NCI-H526 treated with DMSO at 0.1 percent for 48 hours (cell line): ENCODE results near the gene DHH.

Experiments used
- DNase-seq: peaks from one replicate; lab custom pipeline; 2025; lab: John Stamatoyannopoulos, UW

The DHH gene

GRCh38 chr12:49050507-49051372, 43.9 kb downstream of the DHH start:
- DNase-seq, result no peak

DNA sequence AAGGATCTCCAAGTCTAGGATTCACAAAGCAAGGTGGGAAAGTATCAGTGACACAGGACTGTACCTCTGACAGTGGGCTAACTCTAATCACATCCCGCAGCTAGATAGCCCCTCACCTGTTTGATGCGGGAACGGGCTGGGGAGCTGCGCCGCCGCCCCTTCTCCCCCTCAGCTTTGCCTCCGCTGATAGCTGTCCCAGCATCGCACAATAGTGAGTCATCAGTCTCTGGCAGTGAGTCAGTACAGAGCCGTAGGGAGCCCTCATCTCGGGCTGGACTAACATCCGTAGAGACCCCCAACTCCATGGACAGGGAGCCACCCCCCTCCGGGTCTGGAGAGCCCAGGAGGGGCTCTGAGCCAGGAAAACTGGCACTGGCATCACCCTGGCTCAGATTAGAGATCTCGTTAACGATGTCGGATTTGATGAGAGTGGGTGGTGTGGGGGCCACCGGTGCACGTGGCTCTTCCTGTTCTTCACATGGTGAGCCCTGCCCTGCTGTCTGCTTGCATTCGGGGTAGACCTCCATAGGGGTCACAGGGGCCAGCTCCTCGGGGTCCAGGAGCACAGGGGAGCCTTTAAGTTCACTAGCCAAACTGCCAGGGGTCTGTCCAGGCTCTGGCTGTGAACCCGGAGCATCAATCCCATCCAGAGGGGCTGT, 44.9 kb downstream of the DHH start:
- no peak for DNase-seq

GRCh38 chr12:49048953-49049352, 45.6 kb downstream of the DHH start:
- DNase-seq, result no peak

- DNase-seq, result no peak
These were observed 48.3 kb downstream of the DHH start for GRCh38 chr12:49046129-49046895.

DNA sequence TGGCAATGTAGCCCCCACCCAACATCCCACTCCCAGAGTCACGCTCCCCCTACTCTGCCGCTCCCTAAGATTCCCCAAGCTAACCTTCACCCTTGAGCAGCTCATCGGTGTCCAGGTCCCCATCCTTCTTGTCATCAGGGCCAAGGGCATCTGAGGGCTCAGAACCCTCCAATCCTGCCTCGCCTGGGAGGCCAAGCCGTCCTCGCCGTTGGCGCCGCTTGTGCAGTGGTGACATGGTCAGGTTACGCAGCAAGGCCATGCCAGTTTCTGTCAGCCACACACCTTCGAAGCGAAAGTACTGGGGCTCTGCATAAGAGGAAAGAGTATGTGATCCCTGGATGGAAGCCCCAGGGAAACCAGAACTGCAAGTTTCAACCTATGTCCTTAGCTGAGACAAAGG, 49.9 kb downstream of the DHH start:
- no peak for DNase-seq

DNA sequence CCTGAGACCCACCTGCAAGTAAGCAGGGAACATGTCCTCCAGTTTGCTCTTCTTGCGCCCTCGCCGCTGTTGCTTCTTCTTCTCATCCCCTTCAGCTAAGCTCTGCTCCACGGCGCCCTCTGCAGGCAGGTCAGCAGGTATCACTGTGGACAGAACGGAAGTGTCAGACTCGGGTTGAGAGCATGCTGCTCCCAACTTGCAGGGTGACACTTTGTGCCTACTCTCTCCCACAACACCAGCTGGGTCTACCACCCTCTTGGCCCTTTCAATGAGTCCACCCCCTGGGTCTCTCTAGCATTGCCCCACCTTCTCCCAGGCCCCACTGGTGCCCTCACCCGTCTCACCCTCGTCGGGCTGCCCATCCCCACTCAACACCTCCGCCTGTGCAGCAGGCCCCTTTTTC, 50.7 kb downstream of the DHH start:
- peak; percentile 5 for DNase-seq

DNA sequence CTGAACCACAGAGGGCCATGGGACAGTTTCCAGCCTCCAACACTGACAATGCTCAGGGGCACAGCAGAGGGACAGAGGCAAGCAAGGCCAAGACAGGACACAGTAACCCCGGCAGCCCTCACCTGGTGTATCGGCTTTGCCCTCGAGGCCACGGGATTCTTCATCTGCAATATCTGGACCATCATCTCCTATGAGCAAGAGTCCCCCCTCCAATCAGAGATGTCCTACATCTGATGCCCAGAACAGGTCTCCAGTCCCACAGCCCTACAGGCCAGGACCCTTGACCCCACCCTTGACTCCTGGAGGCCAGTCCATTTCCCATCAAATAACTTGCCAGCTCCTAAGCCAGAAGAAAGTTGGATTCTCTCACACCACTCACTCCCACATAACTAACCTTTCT, 51.4 kb downstream of the DHH start:
- DNase-seq, result no peak

GRCh38 chr12:49041881-49042484, 52.6 kb downstream of the DHH start:
- no peak for DNase-seq

DNA sequence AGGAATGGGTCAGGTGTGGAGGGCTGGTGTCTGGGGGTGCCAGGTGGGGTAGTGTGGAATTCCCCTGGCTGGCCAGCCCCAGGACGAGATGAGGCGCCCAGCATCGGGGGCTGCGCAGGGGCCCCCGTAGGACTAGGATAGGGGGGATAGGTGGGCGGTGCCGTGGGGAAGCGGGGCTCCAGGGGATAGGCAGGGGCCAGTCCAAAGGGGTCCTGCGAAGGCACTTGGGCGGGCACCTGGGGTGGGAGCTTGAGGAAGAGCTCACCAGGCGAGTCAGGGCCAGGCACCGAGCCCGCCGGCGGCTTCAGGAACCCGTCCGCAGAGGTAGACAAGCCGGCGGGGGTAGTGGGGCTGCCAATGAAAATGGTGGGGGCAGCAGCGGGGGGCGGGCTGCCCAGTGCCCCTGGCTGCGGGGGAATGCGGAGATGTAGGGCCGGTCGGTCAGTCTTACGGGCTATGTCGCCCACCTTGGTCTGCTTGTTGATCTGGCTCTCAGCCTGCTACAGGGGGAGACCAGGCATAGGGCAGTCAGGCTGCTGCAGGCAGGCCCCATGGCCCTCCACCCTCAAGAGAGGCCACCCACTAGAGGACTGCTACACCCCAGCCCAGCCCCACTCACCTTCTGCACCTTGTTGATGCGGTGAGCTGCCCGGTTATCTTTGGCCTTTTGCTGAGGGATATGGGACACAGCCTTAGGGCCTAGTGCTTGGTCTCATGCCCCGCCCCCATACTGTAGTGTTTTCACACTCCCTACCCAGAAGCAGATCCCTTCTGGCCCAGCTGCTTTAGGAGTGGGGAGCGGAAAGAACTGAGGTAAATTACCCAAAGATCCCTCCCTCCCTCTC, 53.3 kb downstream of the DHH start:
- no peak for DNase-seq

GRCh38 chr12:49040364-49040855, 54.2 kb downstream of the DHH start:
- no peak for DNase-seq

DNA sequence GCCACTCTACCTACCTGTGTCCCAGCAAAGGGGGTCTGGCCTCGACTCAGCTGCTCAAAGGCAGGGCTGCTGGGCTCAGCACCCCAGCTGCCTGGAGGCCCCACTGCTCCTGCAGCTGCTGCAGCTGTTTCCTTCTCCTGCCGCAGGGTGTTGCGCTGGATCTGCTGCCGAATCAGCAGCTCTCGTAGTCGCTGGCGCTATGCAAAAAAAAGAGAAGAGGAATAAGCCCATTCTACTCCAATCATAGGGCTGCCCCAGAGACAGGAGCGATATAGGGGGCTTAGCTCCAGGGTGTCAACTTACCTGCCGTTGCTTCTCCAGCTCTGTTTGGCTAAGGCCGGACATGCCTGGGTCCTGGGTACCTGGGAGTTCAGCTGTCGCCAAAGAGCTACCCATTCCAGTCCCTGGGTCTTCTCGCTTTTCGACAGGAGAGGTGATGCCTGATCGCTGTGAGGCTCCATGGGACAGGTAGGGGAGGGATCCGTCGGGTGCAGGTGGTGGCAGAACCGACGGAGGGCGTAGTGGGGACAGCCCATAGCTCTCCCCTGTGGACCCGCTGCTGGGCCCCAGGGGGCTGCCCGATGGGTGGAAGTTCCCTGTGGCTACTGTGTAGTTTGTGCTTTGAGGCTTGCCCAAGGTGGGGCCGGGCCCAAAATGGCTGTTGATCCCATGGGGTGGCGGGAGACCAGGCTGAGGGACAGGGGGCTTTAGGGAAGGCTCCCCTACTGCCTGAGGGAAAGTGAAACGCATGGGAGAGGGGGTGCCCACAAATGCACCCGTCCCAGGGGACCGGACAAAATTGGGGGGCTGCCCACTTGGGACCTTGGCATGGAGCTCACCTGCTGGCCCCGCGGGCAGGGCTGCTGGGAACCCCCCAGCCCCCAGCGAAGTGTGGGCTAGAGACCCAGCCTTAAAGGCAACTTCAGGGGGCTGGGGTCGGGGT, 54.9 kb downstream of the DHH start:
- DNase-seq, result no peak

DNA sequence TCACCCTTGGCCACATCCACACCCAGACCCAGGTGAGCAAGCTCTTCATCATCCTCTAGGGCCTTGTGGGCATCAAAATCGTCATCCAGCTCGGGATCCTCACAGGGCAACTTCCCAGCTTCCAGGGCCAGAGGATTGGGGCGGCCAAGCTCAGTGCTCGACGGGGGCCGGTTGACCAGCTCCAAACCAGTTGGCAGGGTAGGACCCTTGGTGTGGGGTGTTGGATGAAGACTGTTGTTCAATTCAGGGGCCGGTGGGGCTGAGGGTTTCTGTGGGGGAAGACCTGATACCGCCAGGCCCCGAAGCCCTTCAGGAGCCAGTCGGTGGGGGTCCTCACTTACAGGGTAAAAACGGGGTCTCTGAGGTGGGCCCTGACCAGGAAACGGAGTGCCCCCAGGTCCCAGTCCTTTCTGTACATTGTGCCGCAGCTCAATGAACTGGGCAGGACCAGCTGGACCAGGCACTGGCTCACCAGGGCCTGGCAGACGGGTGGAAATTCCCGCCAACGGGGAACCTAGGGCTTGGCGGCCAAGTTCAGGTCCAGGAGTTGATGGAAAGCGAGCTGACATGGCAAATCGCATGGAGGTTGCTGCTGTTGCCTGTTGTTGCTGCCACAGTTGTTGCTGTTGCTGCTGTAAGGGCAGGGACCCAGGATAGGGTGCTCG, 56.2 kb downstream of the DHH start:
- no peak for DNase-seq

DNA sequence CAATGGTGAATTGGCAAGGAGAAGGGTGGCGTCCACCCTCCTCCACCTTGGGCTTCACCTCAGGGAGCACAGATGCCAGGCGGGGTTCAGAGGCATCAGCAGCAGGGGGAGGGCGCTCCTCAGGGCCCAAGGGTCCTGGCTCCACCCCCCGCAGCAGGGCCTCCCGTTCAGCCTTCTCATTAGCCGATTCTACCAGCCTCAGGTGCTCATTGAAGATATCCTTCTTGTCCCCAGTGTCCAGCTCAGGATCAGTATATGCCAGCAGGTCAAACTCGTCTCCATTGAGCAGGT, 56.7 kb downstream of the DHH start:
- DNase-seq, result no peak

- DNase-seq, result no peak
These were observed 57.3 kb downstream of the DHH start for GRCh38 chr12:49037111-49037946.
